Breast epithelium (tissue), 3 donors: ENCODE data around the gene NR2E1.

Experiments used
- POLR2A ChIP-seq: fragments of 450-650 bp; IDR thresholded peaks from one replicate; pipeline ENCODE4 v1.6.1; 2016; ENCODE audit warnings: antibody characterized with exemption, mild to moderate bottlenecking, moderate library complexity
- TF ChIP-seq, protein P1 (sequence below), 3 donors: fragments of 450-650 bp; IDR thresholded peaks; one replicate each; pipeline ENCODE4 v1.5.1; 2016 to 2017; ENCODE audit warnings: antibody characterized with exemption in 3 of 3, mild to moderate bottlenecking in 3 of 3, moderate library complexity in 3 of 3

DNA sequence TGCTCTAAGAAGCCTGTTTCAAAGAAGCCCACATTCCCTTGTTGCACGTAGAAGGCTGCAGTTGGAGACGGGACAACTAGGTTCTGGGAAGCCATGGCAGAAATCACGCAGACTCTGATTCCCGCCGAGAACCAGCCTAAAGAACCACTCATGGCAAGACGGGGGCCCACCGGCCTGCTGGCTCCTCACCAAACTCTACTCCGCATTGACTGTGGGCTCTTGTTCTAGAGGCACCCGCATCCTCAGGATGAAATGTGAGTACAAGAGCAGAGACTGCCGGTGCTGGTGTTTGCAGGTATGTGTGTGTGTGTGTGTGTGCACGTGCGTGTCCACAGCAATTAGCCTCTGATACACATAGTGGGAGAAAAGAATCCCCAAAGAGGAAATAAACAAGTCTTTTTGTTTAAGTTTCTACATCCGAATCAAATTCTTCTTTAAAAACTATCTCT lies 42.3 kb upstream of the NR2E1 start:
- TF ChIP-seq, protein P1, sequence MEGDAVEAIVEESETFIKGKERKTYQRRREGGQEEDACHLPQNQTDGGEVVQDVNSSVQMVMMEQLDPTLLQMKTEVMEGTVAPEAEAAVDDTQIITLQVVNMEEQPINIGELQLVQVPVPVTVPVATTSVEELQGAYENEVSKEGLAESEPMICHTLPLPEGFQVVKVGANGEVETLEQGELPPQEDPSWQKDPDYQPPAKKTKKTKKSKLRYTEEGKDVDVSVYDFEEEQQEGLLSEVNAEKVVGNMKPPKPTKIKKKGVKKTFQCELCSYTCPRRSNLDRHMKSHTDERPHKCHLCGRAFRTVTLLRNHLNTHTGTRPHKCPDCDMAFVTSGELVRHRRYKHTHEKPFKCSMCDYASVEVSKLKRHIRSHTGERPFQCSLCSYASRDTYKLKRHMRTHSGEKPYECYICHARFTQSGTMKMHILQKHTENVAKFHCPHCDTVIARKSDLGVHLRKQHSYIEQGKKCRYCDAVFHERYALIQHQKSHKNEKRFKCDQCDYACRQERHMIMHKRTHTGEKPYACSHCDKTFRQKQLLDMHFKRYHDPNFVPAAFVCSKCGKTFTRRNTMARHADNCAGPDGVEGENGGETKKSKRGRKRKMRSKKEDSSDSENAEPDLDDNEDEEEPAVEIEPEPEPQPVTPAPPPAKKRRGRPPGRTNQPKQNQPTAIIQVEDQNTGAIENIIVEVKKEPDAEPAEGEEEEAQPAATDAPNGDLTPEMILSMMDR (IDR thresholded peaks at IDR 0.05) = no peak
- no peak for TF ChIP-seq POLR2A
